Effector memory CD8-positive, alpha-beta T cell (primary cell): ENCODE results near the gene MAD1L1.
A peak's percentile ranks its signal among the peaks of the same experiment; 100 is the strongest.

Experiments used
- ATAC-seq: fragments of 150-1000 bp; cut with Tn5 transposase; replicated peaks from 2 replicates; pipeline ENCODE4 v1.10.0; 2021; ENCODE audit warnings: mild to moderate bottlenecking, moderate library complexity
- DNase-seq, 3 experiments: peaks; one replicate each; pipeline ENCODE4 v3.0.0; 2021
- H3K27ac Mint-ChIP-seq, 2 donors: one replicate each; pipeline ENCODE4 v1.8.0; 2022; ENCODE audit warnings: mild to moderate bottlenecking in 2 of 2, mixed read lengths in 2 of 2, moderate library complexity in 2 of 2
- H3K27me3 Mint-ChIP-seq, 2 donors: one replicate each; pipeline ENCODE4 v1.8.0; 2022; ENCODE audit warnings: mixed read lengths in 2 of 2
- H3K36me3 Mint-ChIP-seq: one replicate; pipeline ENCODE4 v1.8.0; 2022; ENCODE audit warnings: mild to moderate bottlenecking, moderate library complexity, mixed read lengths; ENCODE audit not compliant: insufficient read depth
- H3K4me1 Mint-ChIP-seq, 2 donors: one replicate each; pipeline ENCODE4 v1.8.0; 2022; ENCODE audit warnings: low read depth in 2 of 2, mixed read lengths in 2 of 2
- H3K4me3 Mint-ChIP-seq, 2 donors: one replicate each; pipeline ENCODE4 v1.8.0; 2022; ENCODE audit warnings: mild to moderate bottlenecking in 2 of 2, mixed read lengths in 2 of 2, moderate library complexity in 2 of 2
- H3K9me3 Mint-ChIP-seq, 2 donors: one replicate each; pipeline ENCODE4 v1.8.0; 2022; ENCODE audit warnings: mixed read lengths in 2 of 2

Gene MAD1L1

GRCh38 chr7:1892011-1892965, 340.5 kb downstream of the MAD1L1 start:
- peaks cover 13% of the 10 kb centered on the region for H3K36me3 Mint-ChIP-seq
- H3K4me1 Mint-ChIP-seq: peaks cover 19 to 25% of the 10 kb centered on the region in 2 donors
- DNase-seq (no peak), ATAC-seq (no peak)
- peak overlapping the region in 1 of 2 donors; percentile 39 for H3K4me3 Mint-ChIP-seq
- no peaks in the 10 kb centered on the region for H3K9me3 Mint-ChIP-seq
- peak overlapping the region; percentile 81 to 86 for H3K27ac Mint-ChIP-seq
- H3K27me3 Mint-ChIP-seq: no peaks in the 10 kb centered on the region

GRCh38 chr7:1890289-1891235, 342.2 kb downstream of the MAD1L1 start:
- peaks cover 24 to 25% of the 10 kb centered on the region in 2 donors for H3K4me1 Mint-ChIP-seq
- ATAC-seq (no peak), DNase-seq (no peak)
- H3K36me3 Mint-ChIP-seq: peaks cover 6% of the 10 kb centered on the region
- H3K27me3 Mint-ChIP-seq: no peaks in the 10 kb centered on the region
- H3K27ac Mint-ChIP-seq: peak overlapping the region; percentile 39 to 44
- H3K4me3 Mint-ChIP-seq: no peak overlapping the region
- no peaks in the 10 kb centered on the region for H3K9me3 Mint-ChIP-seq

- H3K27ac Mint-ChIP-seq: peak overlapping the region; percentile 39 to 44
- no peaks in the 10 kb centered on the region for H3K9me3 Mint-ChIP-seq
- no peaks in the 10 kb centered on the region for H3K27me3 Mint-ChIP-seq
- ATAC-seq (peak; percentile 56), DNase-seq (no peak)
- H3K4me1 Mint-ChIP-seq: peaks cover 24 to 25% of the 10 kb centered on the region in 2 donors
- no peak overlapping the region for H3K4me3 Mint-ChIP-seq
- H3K36me3 Mint-ChIP-seq: peaks cover 6% of the 10 kb centered on the region
These were observed 343.1 kb downstream of the MAD1L1 start for GRCh38 chr7:1889556-1890181.

- no peak overlapping the region for H3K27ac Mint-ChIP-seq
- peaks cover 6% of the 10 kb centered on the region for H3K36me3 Mint-ChIP-seq
- ATAC-seq (no peak), DNase-seq (no peak)
- peaks cover 23% of the 10 kb centered on the region in 2 donors for H3K4me1 Mint-ChIP-seq
- H3K4me3 Mint-ChIP-seq: no peak overlapping the region
- no peaks in the 10 kb centered on the region for H3K9me3 Mint-ChIP-seq
- no peaks in the 10 kb centered on the region for H3K27me3 Mint-ChIP-seq
These were observed 343.7 kb downstream of the MAD1L1 start for GRCh38 chr7:1889091-1889490.

- DNase-seq (no peak), ATAC-seq (no peak)
- no peaks in the 10 kb centered on the region for H3K9me3 Mint-ChIP-seq
- H3K27me3 Mint-ChIP-seq: no peaks in the 10 kb centered on the region
- peaks cover 6% of the 10 kb centered on the region for H3K36me3 Mint-ChIP-seq
- H3K27ac Mint-ChIP-seq: no peak overlapping the region
- peaks cover 21 to 22% of the 10 kb centered on the region in 2 donors for H3K4me1 Mint-ChIP-seq
- no peak overlapping the region for H3K4me3 Mint-ChIP-seq
These were observed 344.3 kb downstream of the MAD1L1 start for GRCh38 chr7:1888425-1888824.

- Mint-ChIP-seq H3K27ac (no peak overlapping the region), H3K36me3 (peaks cover 6% of the 10 kb centered on the region), H3K27me3 (no peaks in the 10 kb centered on the region), H3K4me3 (no peak overlapping the region), H3K9me3 (no peaks in the 10 kb centered on the region), H3K4me1 (peaks cover 29 to 30% of the 10 kb centered on the region in 2 donors)
- ATAC-seq (no peak), DNase-seq (no peak)
These were observed 345.5 kb downstream of the MAD1L1 start for GRCh38 chr7:1887251-1887650.

- peak overlapping the region in 1 of 2 donors; percentile 75 for H3K27ac Mint-ChIP-seq
- no peak for ATAC-seq
These were observed 346.2 kb downstream of the MAD1L1 start for GRCh38 chr7:1886361-1887064.

GRCh38 chr7:1885465-1886226, 347.1 kb downstream of the MAD1L1 start:
- Mint-ChIP-seq H3K4me1 (peaks cover 32 to 33% of the 10 kb centered on the region in 2 donors), H3K27me3 (no peaks in the 10 kb centered on the region), H3K36me3 (peaks cover 7% of the 10 kb centered on the region), H3K4me3 (no peak overlapping the region), H3K27ac (peak overlapping the region; percentile 10 to 75), H3K9me3 (no peaks in the 10 kb centered on the region)
- DNase-seq (no peak), ATAC-seq (no peak)

More at GRCh38 chr7:1886361-1887064, 346.2 kb downstream of the MAD1L1 start:
- no peak overlapping the region for H3K4me3 Mint-ChIP-seq
- no peaks in the 10 kb centered on the region for H3K27me3 Mint-ChIP-seq
- peaks cover 7% of the 10 kb centered on the region for H3K36me3 Mint-ChIP-seq
- H3K4me1 Mint-ChIP-seq: peaks cover 30 to 33% of the 10 kb centered on the region in 2 donors
- no peak for DNase-seq
- no peaks in the 10 kb centered on the region for H3K9me3 Mint-ChIP-seq

GRCh38 chr7:1884583-1885350, 348.0 kb downstream of the MAD1L1 start:
- peaks cover 7% of the 10 kb centered on the region for H3K36me3 Mint-ChIP-seq
- peak overlapping the region in 1 of 2 donors; percentile 83 for H3K27ac Mint-ChIP-seq
- ATAC-seq (no peak), DNase-seq (no peak)
- H3K9me3 Mint-ChIP-seq: no peaks in the 10 kb centered on the region
- peaks cover 31 to 32% of the 10 kb centered on the region in 2 donors for H3K4me1 Mint-ChIP-seq
- H3K27me3 Mint-ChIP-seq: no peaks in the 10 kb centered on the region
- no peak overlapping the region for H3K4me3 Mint-ChIP-seq

GRCh38 chr7:1883834-1884582, 348.7 kb downstream of the MAD1L1 start:
- ATAC-seq: no peak
- DNase-seq: no peak
- peak overlapping the region; percentile 82 to 83 for H3K27ac Mint-ChIP-seq
- H3K4me3 Mint-ChIP-seq: peak overlapping the region in 1 of 2 donors; percentile 51
- peaks cover 4% of the 10 kb centered on the region for H3K36me3 Mint-ChIP-seq
- peaks cover 29 to 31% of the 10 kb centered on the region in 2 donors for H3K4me1 Mint-ChIP-seq
- no peaks in the 10 kb centered on the region for H3K27me3 Mint-ChIP-seq
- H3K9me3 Mint-ChIP-seq: no peaks in the 10 kb centered on the region
